ENCODE results near the gene TMEM220. TPM values are rescaled to one million over a fixed set of nuclear protein-coding genes. Genes with fewer than 3 reads are reported as not detected.

TMEM220 gene
- total RNA-seq = 1 to 10 TPM in 2 of 3 donors, under 1 TPM in 1; 0.97 to 2.2 (median 1.4) TPM
- 2.9 TPM for total RNA-seq (2013)

GRCh38 chr17:10729334-10730193 lies at the start of gene TMEM220:
TMEM220 (minus strand) TSS chr17:10730023; CDS start chr17:10729851, 172 bp downstream.
- H3K4me3 Mint-ChIP-seq = peak within 1 kb of the TSS; percentile 96
- no peaks in the 10 kb centered on the region for H3K9me3 Mint-ChIP-seq
- H3K36me3 Mint-ChIP-seq = no peaks in the 10 kb centered on the region
- Histone ChIP-seq H3K9me3 (ENCODE audit: control insufficient read depth, insufficient read depth, low read length) (no peaks in the 10 kb centered on the region), H3K4me1 (ENCODE audit: control insufficient read depth, insufficient read depth, low read length) (peaks cover 9% of the 10 kb centered on the region), H3K36me3 (ENCODE audit: control insufficient read depth, insufficient read depth, low read length) (no peaks in the 10 kb centered on the region), H3K4me3 (ENCODE audit: low read length) (peak within 1 kb of the TSS; percentile 72), H3K27me3 (ENCODE audit: control insufficient read depth, insufficient read depth, low read length) (no peaks in the 10 kb centered on the region), H3K27ac (ENCODE audit: low read length) (peak within 1 kb of the TSS; percentile 51)
- TF ChIP-seq, protein P1, sequence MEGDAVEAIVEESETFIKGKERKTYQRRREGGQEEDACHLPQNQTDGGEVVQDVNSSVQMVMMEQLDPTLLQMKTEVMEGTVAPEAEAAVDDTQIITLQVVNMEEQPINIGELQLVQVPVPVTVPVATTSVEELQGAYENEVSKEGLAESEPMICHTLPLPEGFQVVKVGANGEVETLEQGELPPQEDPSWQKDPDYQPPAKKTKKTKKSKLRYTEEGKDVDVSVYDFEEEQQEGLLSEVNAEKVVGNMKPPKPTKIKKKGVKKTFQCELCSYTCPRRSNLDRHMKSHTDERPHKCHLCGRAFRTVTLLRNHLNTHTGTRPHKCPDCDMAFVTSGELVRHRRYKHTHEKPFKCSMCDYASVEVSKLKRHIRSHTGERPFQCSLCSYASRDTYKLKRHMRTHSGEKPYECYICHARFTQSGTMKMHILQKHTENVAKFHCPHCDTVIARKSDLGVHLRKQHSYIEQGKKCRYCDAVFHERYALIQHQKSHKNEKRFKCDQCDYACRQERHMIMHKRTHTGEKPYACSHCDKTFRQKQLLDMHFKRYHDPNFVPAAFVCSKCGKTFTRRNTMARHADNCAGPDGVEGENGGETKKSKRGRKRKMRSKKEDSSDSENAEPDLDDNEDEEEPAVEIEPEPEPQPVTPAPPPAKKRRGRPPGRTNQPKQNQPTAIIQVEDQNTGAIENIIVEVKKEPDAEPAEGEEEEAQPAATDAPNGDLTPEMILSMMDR (IDR thresholded peaks at IDR 0.05) = no peak
- intact Hi-C loops (cut with micrococcal nuclease) = no loop called here
- ATAC-seq = peak; percentile 79 to 90 (median 88)
- WGBS (ENCODE audit: insufficient coverage) = 4% methylated on average over 73 of the region's 79 CpGs
- peak within 1 kb of the TSS; percentile 64 to 84 for H3K27ac Mint-ChIP-seq
- peaks cover 14 to 19% of the 10 kb centered on the region in 2 donors for H3K4me1 Mint-ChIP-seq
- no peaks in the 10 kb centered on the region for H3K27me3 Mint-ChIP-seq (ENCODE audit: low read depth in 2 of 2)
- DNase-seq = peak; percentile 50 to 52

DNA sequence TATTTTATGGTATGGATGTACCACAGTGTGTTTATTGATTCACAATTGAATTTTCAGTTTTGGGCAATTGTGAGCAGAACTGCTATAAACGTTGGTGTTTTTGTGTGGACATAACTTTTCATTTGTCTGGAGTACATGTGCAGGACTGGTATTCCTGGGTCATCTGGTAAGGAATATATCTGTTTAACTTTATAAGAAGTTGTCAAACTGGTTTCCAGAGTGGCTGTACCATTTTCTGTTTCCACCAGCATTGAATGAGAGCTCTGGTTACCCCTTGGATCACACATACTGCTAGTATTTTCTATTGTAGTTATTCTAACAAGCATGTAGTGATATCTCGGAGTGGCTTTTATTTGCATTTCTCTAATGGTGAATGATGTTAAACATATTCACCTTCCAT lies 49.8 kb upstream of the TMEM220 start:
- H3K9me3 Mint-ChIP-seq = peaks cover 0 to 4% of the 10 kb centered on the region in 2 donors

DNA sequence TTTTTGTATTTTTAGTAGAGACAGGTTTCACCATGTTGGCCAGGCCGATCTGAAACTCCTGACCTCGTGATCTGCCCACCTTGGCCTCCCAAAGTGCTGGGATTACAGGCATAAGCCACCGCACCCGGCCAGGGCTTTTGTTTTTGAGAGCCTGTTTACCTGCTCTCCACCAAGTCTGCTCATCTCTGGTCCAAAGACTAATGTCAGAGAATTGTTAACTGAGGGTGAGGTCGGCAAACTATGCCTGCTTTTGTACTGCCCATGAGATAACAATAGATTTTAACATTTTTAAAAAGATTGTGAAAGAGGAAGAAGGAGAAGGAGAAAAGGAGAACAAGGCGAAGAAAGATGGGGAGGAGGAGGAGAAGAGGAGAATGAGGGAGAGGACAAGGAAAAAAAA lies 48.1 kb upstream of the TMEM220 start:
- DNase-seq = no peak
- TF ChIP-seq, protein P1 (IDR thresholded peaks at IDR 0.05) = no peak
- no peak for ATAC-seq
- no peak overlapping the region for H3K27ac ChIP-seq (ENCODE audit: low read length)
- H3K4me1 ChIP-seq (ENCODE audit: control insufficient read depth, insufficient read depth, low read length) = no peaks in the 10 kb centered on the region
- WGBS (ENCODE audit: insufficient coverage) = 82% methylated on average over 6 of the region's 6 CpGs
- no peak overlapping the region for H3K4me3 ChIP-seq (ENCODE audit: low read length)
- Mint-ChIP-seq H3K4me1 (no peaks in the 10 kb centered on the region), H3K36me3 (no peaks in the 10 kb centered on the region), H3K9me3 (peaks cover 0 to 4% of the 10 kb centered on the region in 2 donors), H3K27ac (no peak overlapping the region), H3K27me3 (ENCODE audit: low read depth in 2 of 2) (peaks cover 3 to 5% of the 10 kb centered on the region in 2 donors), H3K4me3 (no peak overlapping the region)
- no peaks in the 10 kb centered on the region for H3K27me3 ChIP-seq (ENCODE audit: control insufficient read depth, insufficient read depth, low read length)
- intact Hi-C loops (cut with micrococcal nuclease) = no loop called here
- no peaks in the 10 kb centered on the region for H3K36me3 ChIP-seq (ENCODE audit: control insufficient read depth, insufficient read depth, low read length)
- H3K9me3 ChIP-seq (ENCODE audit: control insufficient read depth, insufficient read depth, low read length) = no peaks in the 10 kb centered on the region

More for the DNA sequence above, 49.8 kb upstream of the TMEM220 start:
- no peaks in the 10 kb centered on the region for H3K27me3 ChIP-seq (ENCODE audit: control insufficient read depth, insufficient read depth, low read length)
- Mint-ChIP-seq H3K27me3 (ENCODE audit: low read depth in 2 of 2) (peaks cover 7 to 19% of the 10 kb centered on the region in 2 donors), H3K27ac (no peak overlapping the region), H3K36me3 (no peaks in the 10 kb centered on the region), H3K4me3 (no peak overlapping the region), H3K4me1 (no peaks in the 10 kb centered on the region)
- no peak overlapping the region for H3K4me3 ChIP-seq (ENCODE audit: low read length)
- no peak overlapping the region for H3K27ac ChIP-seq (ENCODE audit: low read length)
- H3K9me3 ChIP-seq (ENCODE audit: control insufficient read depth, insufficient read depth, low read length) = no peaks in the 10 kb centered on the region
- 56% methylated on average over 1 of the region's 2 CpGs for WGBS (ENCODE audit: insufficient coverage)
- H3K4me1 ChIP-seq (ENCODE audit: control insufficient read depth, insufficient read depth, low read length) = no peaks in the 10 kb centered on the region
- DNase-seq (no peak), ATAC-seq (no peak)
- intact Hi-C loops (cut with micrococcal nuclease) = no loop called here
- no peaks in the 10 kb centered on the region for H3K36me3 ChIP-seq (ENCODE audit: control insufficient read depth, insufficient read depth, low read length)
- TF ChIP-seq, protein P1 (IDR thresholded peaks at IDR 0.05) = no peak

All from natural killer cell (primary cell).